K562 (cell line): ENCODE measurements around the gene IQCE. TPM values are rescaled to one million over a fixed set of nuclear protein-coding genes. Genes with fewer than 3 reads are reported as not detected.

ENCODE experiments used
- ESRRA ChIP-seq: fragments of 450-650 bp; IDR thresholded peaks from 2 replicates; pipeline ENCODE4 v1.6.1; 2014; ENCODE audit warnings: low read depth, mild to moderate bottlenecking, moderate library complexity, borderline replicate concordance
- HNRNPUL1 ChIP-seq: fragments of 200-400 bp; formaldehyde crosslinking; IDR thresholded peaks from 2 replicates; pipeline ENCODE4 v1.6.1; 2017; ENCODE audit warnings: low read length
- MAX ChIP-seq: sonication (generic); formaldehyde crosslinking; IDR thresholded peaks from 2 replicates; pipeline ENCODE4 v1.9.0; 2022; ENCODE audit warnings: mild to moderate bottlenecking, missing genetic modification reagents
- MGA ChIP-seq: fragments of 450-650 bp; IDR thresholded peaks from 2 replicates; pipeline ENCODE4 v1.6.1; 2016; ENCODE audit warnings: mild to moderate bottlenecking, moderate library complexity
- NFIX ChIP-seq: fragments of 250-450 bp; sonication (Bioruptor Pico); IDR thresholded peaks from 2 replicates; pipeline ENCODE4 v1.4.0; 2020; ENCODE audit warnings: low read depth, mild to moderate bottlenecking, moderate library complexity
- NONO ChIP-seq, 2 experiments: fragments of 200-400 bp in 1 of 2; fragments of 450-650 bp in 1 of 2; formaldehyde crosslinking in 1 of 2; IDR thresholded peaks; 2 replicates each; pipeline ENCODE4 v1.6.1; 2017; ENCODE audit warnings: low read depth in 2 of 2, mild to moderate bottlenecking in 2 of 2, moderate library complexity in 2 of 2, low read length in 1 of 2
- RBFOX2 ChIP-seq: fragments of 200-400 bp; formaldehyde crosslinking; IDR thresholded peaks from 2 replicates; pipeline ENCODE4 v1.6.1; 2017; ENCODE audit warnings: low read depth, mild to moderate bottlenecking, low read length, moderate library complexity
- TARDBP ChIP-seq: fragments of 450-650 bp; IDR thresholded peaks from 2 replicates; pipeline ENCODE4 v1.6.1; 2016
- ZBTB8A ChIP-seq: fragments of 450-650 bp; IDR thresholded peaks from 2 replicates; pipeline ENCODE4 v1.6.1; 2018; ENCODE audit warnings: mild to moderate bottlenecking, moderate library complexity; ENCODE audit not compliant: partially characterized antibody
- ZNF507 ChIP-seq: conservative IDR thresholded peaks from 2 replicates; pipeline ENCODE4 v1.6.1; 2017; ENCODE audit warnings: missing genetic modification characterization, missing compliant biosample characterization
- polyA plus RNA-seq, 8 experiments: library from polyadenylated mRNA; depleted of rRNA in 4 of 8; stranded (reverse) in 5 of 8; unstranded in 3 of 8; fragments of >200 nt; fragmentation: Nextera tagmentation in 2 of 8; fragmentation: Illumina TruSeq in 1 of 8; extraction: Ambion mirVana in 2 of 8; extraction: Trizol in 1 of 8; gene quantifications; 2 replicates each; pipeline versions ENCODE4 v1.2.1 to v1.2.3, GENCODE V29; 2011 to 2014; ENCODE audit warnings: inconsistent platforms in 1 of 8, missing spikeins in 1 of 8
- total RNA-seq, 7 experiments: library from RNA; depleted of rRNA in 6 of 7; stranded (reverse); fragments of >200 nt in 6 of 7; fragmentation: Illumina TruSeq in 2 of 7; extraction: Trizol in 2 of 7; gene quantifications; 2 replicates each; pipeline versions ENCODE4 v1.2.1 to v1.2.3, GENCODE V29; 2011 to 2021; ENCODE audit warnings: low replicate concordance in 1 of 7
- TF ChIP-seq, protein P1 (sequence below): sonication (generic); formaldehyde crosslinking; IDR thresholded peaks from 2 replicates; pipeline ENCODE4 v1.8.1; 2022; ENCODE audit warnings: missing genetic modification reagents
- TF ChIP-seq, protein P2 (sequence below), 2 experiments: IDR thresholded peaks; 2 replicates each; pipeline ENCODE4 v1.6.1; 2012; ENCODE audit warnings: improper control_type of control experiment in 2 of 2, low read depth in 2 of 2, low read length in 2 of 2, borderline replicate concordance in 1 of 2

The IQCE gene
- total and polyA plus RNA-seq, 9 of the 15 experiments (the other 6 are each of a cell fraction or from before 2014, with no cell fraction given) = 0.18 to 8.5 (median 4.2) TPM

GRCh38 chr7:2558629-2559282 lies at the start of gene IQCE (continued):
- TF ChIP-seq ESRRA (peak; percentile 57; the same call in 1 of the 2 replicates), NONO (IDR thresholded peaks at IDR 0.05; ENCODE audit: low read depth in 2 of 2, low read length in 1 of 2) (0 out of 4 replicates have a peak, but pooled peaks of 1 of the 2 experiments have one; percentile 36), NFIX (no peak), ZNF507 (tag) (no peak), HNRNPUL1 (no peak), ZBTB8A (no peak), TARDBP (no peak), MAX (CRISPR knock-in tag) (no peak), RBFOX2 (peak; percentile 65), MGA (no peak)
- TF ChIP-seq, protein P1, sequence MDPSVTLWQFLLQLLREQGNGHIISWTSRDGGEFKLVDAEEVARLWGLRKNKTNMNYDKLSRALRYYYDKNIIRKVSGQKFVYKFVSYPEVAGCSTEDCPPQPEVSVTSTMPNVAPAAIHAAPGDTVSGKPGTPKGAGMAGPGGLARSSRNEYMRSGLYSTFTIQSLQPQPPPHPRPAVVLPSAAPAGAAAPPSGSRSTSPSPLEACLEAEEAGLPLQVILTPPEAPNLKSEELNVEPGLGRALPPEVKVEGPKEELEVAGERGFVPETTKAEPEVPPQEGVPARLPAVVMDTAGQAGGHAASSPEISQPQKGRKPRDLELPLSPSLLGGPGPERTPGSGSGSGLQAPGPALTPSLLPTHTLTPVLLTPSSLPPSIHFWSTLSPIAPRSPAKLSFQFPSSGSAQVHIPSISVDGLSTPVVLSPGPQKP = no peak
- TF ChIP-seq, protein P2, sequence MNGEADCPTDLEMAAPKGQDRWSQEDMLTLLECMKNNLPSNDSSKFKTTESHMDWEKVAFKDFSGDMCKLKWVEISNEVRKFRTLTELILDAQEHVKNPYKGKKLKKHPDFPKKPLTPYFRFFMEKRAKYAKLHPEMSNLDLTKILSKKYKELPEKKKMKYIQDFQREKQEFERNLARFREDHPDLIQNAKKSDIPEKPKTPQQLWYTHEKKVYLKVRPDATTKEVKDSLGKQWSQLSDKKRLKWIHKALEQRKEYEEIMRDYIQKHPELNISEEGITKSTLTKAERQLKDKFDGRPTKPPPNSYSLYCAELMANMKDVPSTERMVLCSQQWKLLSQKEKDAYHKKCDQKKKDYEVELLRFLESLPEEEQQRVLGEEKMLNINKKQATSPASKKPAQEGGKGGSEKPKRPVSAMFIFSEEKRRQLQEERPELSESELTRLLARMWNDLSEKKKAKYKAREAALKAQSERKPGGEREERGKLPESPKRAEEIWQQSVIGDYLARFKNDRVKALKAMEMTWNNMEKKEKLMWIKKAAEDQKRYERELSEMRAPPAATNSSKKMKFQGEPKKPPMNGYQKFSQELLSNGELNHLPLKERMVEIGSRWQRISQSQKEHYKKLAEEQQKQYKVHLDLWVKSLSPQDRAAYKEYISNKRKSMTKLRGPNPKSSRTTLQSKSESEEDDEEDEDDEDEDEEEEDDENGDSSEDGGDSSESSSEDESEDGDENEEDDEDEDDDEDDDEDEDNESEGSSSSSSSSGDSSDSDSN (IDR thresholded peaks at IDR 0.05; ENCODE audit: borderline replicate concordance in 1 of 2, low read depth in 2 of 2, low read length in 2 of 2) = 0 out of 4 replicates have a peak, but pooled peaks of 1 of the 2 experiments have one; percentile 22
